GM23338 (cell line): ENCODE measurements around the gene SYCP2. TPM values are rescaled to one million over a fixed set of nuclear protein-coding genes. Genes with fewer than 3 reads are reported as not detected.

ENCODE experiments used
- ATAC-seq: fragments of 200-7000 bp; cut with Tn5 transposase; 3 replicates; pipeline ENCODE4 v1.9.1; 2020
- DNase-seq: peaks from one replicate; pipeline ENCODE4 v3.0.0-alpha.2; 2015; ENCODE audit warnings: low spot score
- H2AFZ ChIP-seq: fragments of 200-600 bp; sonication (generic); 2 replicates; pipeline ENCODE4 v1.8.0; 2016; ENCODE audit warnings: antibody characterized with exemption, mild to moderate bottlenecking, moderate library complexity
- H3F3A ChIP-seq: fragments of 200-600 bp; sonication (generic); replicated peaks from 2 replicates; pipeline ENCODE4 v1.8.0; 2017; ENCODE audit warnings: antibody characterized with exemption, mixed run types, low read depth
- H3K27ac ChIP-seq: fragments of 200-600 bp; sonication (generic); 2 replicates; pipeline ENCODE4 v1.6.1; 2016; ENCODE audit warnings: low read depth
- H3K27me3 ChIP-seq: fragments of 200-600 bp; sonication (generic); 2 replicates; pipeline ENCODE4 v1.8.0; 2016; ENCODE audit warnings: mild to moderate bottlenecking, mixed run types, moderate library complexity; ENCODE audit not compliant: insufficient read depth
- H3K36me3 ChIP-seq: fragments of 200-600 bp; sonication (generic); 2 replicates; pipeline ENCODE4 v1.8.0; 2016; ENCODE audit warnings: mild to moderate bottlenecking; ENCODE audit not compliant: insufficient read depth
- H3K4me1 ChIP-seq: fragments of 200-600 bp; sonication (generic); 2 replicates; pipeline ENCODE4 v1.8.0; 2016; ENCODE audit warnings: mild to moderate bottlenecking, moderate library complexity; ENCODE audit not compliant: insufficient read depth
- H3K4me2 ChIP-seq: fragments of 200-600 bp; sonication (generic); 2 replicates; pipeline ENCODE4 v1.7.1; 2017; ENCODE audit warnings: mixed run types
- H3K4me3 ChIP-seq: fragments of 200-600 bp; sonication (generic); 2 replicates; pipeline ENCODE4 v1.6.1; 2016; ENCODE audit warnings: mixed run types
- H3K79me2 ChIP-seq: fragments of 200-600 bp; sonication (generic); replicated peaks from 2 replicates; pipeline ENCODE4 v1.8.0; 2017; ENCODE audit warnings: mild to moderate bottlenecking; ENCODE audit not compliant: insufficient read depth
- H3K9me2 ChIP-seq: fragments of 200-600 bp; sonication (generic); 2 replicates; pipeline ENCODE4 v1.8.0; 2017; ENCODE audit not compliant: insufficient read depth
- H4K20me1 ChIP-seq: fragments of 200-600 bp; sonication (generic); replicated peaks from 2 replicates; pipeline ENCODE4 v1.8.0; 2017; ENCODE audit warnings: mild to moderate bottlenecking; ENCODE audit not compliant: insufficient read depth
- H3K27ac Mint-ChIP-seq: 2 replicates; pipeline ENCODE4 v1.8.0; 2020; ENCODE audit warnings: inconsistent platforms, mild to moderate bottlenecking, moderate library complexity, mixed read lengths
- H3K27me3 Mint-ChIP-seq: 3 replicates; pipeline ENCODE4 v1.8.0; 2022; ENCODE audit warnings: low read depth, mild to moderate bottlenecking, moderate library complexity, mixed read lengths, inconsistent platforms; ENCODE audit not compliant: insufficient read depth, poor library complexity
- H3K36me3 Mint-ChIP-seq: 3 replicates; pipeline ENCODE4 v1.8.0; 2021; ENCODE audit warnings: low read depth, mild to moderate bottlenecking, inconsistent platforms, moderate library complexity, mixed read lengths
- H3K4me1 Mint-ChIP-seq: 3 replicates; pipeline ENCODE4 v1.8.0; 2020; ENCODE audit warnings: mild to moderate bottlenecking, inconsistent platforms, mixed read lengths
- H3K4me3 Mint-ChIP-seq: 3 replicates; pipeline ENCODE4 v1.8.0; 2021; ENCODE audit warnings: moderate library complexity, mild to moderate bottlenecking, inconsistent platforms, mixed read lengths
- H3K9me3 Mint-ChIP-seq: 3 replicates; pipeline ENCODE4 v1.8.0; 2020; ENCODE audit warnings: moderate library complexity, mild to moderate bottlenecking, inconsistent platforms, mixed read lengths
- CREB1 ChIP-seq: fragments of 250-450 bp; sonication (Bioruptor Pico); IDR thresholded peaks from 2 replicates; pipeline ENCODE4 v1.5.0; 2020; ENCODE audit warnings: low read depth, mild to moderate bottlenecking, moderate library complexity
- EZH2 ChIP-seq: fragments of 200-600 bp; sonication (generic); IDR thresholded peaks from one replicate; pipeline ENCODE4 v1.8.0; 2017; ENCODE audit warnings: antibody characterized with exemption, mild to moderate bottlenecking, low read depth; ENCODE audit not compliant: unreplicated experiment
- EZH2phosphoT487 ChIP-seq: fragments of 200-600 bp; sonication (generic); IDR thresholded peaks from one replicate; pipeline ENCODE4 v1.8.1; 2018; ENCODE audit warnings: antibody characterized with exemption; ENCODE audit not compliant: unreplicated experiment
- JUNB ChIP-seq: IDR thresholded peaks from one replicate; pipeline ENCODE4 v1.6.1; 2016; ENCODE audit warnings: antibody characterized with exemption; ENCODE audit not compliant: unreplicated experiment
- NANOG ChIP-seq: IDR thresholded peaks from 2 replicates; pipeline ENCODE4 v1.6.1; 2016; ENCODE audit warnings: antibody characterized with exemption, borderline replicate concordance
- POLR2AphosphoS5 ChIP-seq: IDR thresholded peaks from 2 replicates; pipeline ENCODE4 v1.6.1; 2016; ENCODE audit warnings: antibody characterized with exemption, low read depth
- STAT1 ChIP-seq: IDR thresholded peaks from one replicate; pipeline ENCODE4 v1.6.1; 2016; ENCODE audit warnings: antibody characterized with exemption; ENCODE audit not compliant: unreplicated experiment
- ZNF114 ChIP-seq: fragments of 250-450 bp; sonication (Bioruptor Pico); IDR thresholded peaks from 2 replicates; pipeline ENCODE4 v1.5.0; 2020; ENCODE audit warnings: mild to moderate bottlenecking, moderate library complexity
- polyA plus RNA-seq: library from polyadenylated mRNA; unstranded; fragments of >200 nt; fragmentation: Nextera tagmentation; extraction: Ambion mirVana; gene quantifications from 2 replicates; pipeline ENCODE4 v1.2.1, GENCODE V29; 2016
- total RNA-seq: library from RNA; depleted of rRNA; stranded (reverse); fragments of >200 nt; shearing (Covaris generic); gene quantifications from 2 replicates; pipeline ENCODE4 v1.2.3, GENCODE V29; 2014
- TF ChIP-seq, protein P1 (sequence below): IDR thresholded peaks from 2 replicates; pipeline ENCODE4 v1.6.1; 2016; ENCODE audit warnings: antibody characterized with exemption
- TF ChIP-seq, protein P2 (sequence below): IDR thresholded peaks from one replicate; pipeline ENCODE4 v1.6.1; 2018; ENCODE audit warnings: antibody characterized with exemption; ENCODE audit not compliant: unreplicated experiment
- TF ChIP-seq, protein P3 (sequence below): fragments of 250-450 bp; sonication (Bioruptor Pico); IDR thresholded peaks from 2 replicates; pipeline ENCODE4 v1.5.0; 2020; ENCODE audit warnings: mild to moderate bottlenecking, moderate library complexity

Gene SYCP2
- total and polyA plus RNA-seq, 2 experiments from 2014 or later, result 0.50 to 2.1 TPM

GRCh38 chr20:59818911-59819310 lies 114.5 kb downstream of the SYCP2 start:
- Histone ChIP-seq H4K20me1 (no peaks in the 10 kb centered on the region), H3K27me3 (no peaks in the 10 kb centered on the region), H2AFZ (no peak overlapping the region), H3K27ac (no peak overlapping the region), H3K79me2 (no peaks in the 10 kb centered on the region), H3F3A (no peaks in the 10 kb centered on the region), H3K9me2 (no peaks in the 10 kb centered on the region; the same call in 1 of the 2 replicates), H3K36me3 (no peaks in the 10 kb centered on the region), H3K4me1 (no peaks in the 10 kb centered on the region), H3K4me2 (no peak overlapping the region), H3K4me3 (no peak overlapping the region)
- no peak for DNase-seq
- Mint-ChIP-seq H3K27ac (no peak overlapping the region), H3K4me1 (peaks cover 11% of the 10 kb centered on the region), H3K27me3 (peaks cover 13% of the 10 kb centered on the region), H3K4me3 (no peak overlapping the region), H3K36me3 (no peaks in the 10 kb centered on the region), H3K9me3 (no peaks in the 10 kb centered on the region)
- TF ChIP-seq, protein P1, sequence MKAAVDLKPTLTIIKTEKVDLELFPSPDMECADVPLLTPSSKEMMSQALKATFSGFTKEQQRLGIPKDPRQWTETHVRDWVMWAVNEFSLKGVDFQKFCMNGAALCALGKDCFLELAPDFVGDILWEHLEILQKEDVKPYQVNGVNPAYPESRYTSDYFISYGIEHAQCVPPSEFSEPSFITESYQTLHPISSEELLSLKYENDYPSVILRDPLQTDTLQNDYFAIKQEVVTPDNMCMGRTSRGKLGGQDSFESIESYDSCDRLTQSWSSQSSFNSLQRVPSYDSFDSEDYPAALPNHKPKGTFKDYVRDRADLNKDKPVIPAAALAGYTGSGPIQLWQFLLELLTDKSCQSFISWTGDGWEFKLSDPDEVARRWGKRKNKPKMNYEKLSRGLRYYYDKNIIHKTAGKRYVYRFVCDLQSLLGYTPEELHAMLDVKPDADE, result no peak
- TF ChIP-seq ZNF114 (no peak), NANOG (no peak), POLR2AphosphoS5 (no peak), EZH2phosphoT487 (no peak), CREB1 (CRISPR knock-in tag) (no peak), JUNB (no peak), STAT1 (no peak), EZH2 (no peak)
- TF ChIP-seq, protein P2, sequence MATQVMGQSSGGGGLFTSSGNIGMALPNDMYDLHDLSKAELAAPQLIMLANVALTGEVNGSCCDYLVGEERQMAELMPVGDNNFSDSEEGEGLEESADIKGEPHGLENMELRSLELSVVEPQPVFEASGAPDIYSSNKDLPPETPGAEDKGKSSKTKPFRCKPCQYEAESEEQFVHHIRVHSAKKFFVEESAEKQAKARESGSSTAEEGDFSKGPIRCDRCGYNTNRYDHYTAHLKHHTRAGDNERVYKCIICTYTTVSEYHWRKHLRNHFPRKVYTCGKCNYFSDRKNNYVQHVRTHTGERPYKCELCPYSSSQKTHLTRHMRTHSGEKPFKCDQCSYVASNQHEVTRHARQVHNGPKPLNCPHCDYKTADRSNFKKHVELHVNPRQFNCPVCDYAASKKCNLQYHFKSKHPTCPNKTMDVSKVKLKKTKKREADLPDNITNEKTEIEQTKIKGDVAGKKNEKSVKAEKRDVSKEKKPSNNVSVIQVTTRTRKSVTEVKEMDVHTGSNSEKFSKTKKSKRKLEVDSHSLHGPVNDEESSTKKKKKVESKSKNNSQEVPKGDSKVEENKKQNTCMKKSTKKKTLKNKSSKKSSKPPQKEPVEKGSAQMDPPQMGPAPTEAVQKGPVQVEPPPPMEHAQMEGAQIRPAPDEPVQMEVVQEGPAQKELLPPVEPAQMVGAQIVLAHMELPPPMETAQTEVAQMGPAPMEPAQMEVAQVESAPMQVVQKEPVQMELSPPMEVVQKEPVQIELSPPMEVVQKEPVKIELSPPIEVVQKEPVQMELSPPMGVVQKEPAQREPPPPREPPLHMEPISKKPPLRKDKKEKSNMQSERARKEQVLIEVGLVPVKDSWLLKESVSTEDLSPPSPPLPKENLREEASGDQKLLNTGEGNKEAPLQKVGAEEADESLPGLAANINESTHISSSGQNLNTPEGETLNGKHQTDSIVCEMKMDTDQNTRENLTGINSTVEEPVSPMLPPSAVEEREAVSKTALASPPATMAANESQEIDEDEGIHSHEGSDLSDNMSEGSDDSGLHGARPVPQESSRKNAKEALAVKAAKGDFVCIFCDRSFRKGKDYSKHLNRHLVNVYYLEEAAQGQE, result no peak
- TF ChIP-seq, protein P3, sequence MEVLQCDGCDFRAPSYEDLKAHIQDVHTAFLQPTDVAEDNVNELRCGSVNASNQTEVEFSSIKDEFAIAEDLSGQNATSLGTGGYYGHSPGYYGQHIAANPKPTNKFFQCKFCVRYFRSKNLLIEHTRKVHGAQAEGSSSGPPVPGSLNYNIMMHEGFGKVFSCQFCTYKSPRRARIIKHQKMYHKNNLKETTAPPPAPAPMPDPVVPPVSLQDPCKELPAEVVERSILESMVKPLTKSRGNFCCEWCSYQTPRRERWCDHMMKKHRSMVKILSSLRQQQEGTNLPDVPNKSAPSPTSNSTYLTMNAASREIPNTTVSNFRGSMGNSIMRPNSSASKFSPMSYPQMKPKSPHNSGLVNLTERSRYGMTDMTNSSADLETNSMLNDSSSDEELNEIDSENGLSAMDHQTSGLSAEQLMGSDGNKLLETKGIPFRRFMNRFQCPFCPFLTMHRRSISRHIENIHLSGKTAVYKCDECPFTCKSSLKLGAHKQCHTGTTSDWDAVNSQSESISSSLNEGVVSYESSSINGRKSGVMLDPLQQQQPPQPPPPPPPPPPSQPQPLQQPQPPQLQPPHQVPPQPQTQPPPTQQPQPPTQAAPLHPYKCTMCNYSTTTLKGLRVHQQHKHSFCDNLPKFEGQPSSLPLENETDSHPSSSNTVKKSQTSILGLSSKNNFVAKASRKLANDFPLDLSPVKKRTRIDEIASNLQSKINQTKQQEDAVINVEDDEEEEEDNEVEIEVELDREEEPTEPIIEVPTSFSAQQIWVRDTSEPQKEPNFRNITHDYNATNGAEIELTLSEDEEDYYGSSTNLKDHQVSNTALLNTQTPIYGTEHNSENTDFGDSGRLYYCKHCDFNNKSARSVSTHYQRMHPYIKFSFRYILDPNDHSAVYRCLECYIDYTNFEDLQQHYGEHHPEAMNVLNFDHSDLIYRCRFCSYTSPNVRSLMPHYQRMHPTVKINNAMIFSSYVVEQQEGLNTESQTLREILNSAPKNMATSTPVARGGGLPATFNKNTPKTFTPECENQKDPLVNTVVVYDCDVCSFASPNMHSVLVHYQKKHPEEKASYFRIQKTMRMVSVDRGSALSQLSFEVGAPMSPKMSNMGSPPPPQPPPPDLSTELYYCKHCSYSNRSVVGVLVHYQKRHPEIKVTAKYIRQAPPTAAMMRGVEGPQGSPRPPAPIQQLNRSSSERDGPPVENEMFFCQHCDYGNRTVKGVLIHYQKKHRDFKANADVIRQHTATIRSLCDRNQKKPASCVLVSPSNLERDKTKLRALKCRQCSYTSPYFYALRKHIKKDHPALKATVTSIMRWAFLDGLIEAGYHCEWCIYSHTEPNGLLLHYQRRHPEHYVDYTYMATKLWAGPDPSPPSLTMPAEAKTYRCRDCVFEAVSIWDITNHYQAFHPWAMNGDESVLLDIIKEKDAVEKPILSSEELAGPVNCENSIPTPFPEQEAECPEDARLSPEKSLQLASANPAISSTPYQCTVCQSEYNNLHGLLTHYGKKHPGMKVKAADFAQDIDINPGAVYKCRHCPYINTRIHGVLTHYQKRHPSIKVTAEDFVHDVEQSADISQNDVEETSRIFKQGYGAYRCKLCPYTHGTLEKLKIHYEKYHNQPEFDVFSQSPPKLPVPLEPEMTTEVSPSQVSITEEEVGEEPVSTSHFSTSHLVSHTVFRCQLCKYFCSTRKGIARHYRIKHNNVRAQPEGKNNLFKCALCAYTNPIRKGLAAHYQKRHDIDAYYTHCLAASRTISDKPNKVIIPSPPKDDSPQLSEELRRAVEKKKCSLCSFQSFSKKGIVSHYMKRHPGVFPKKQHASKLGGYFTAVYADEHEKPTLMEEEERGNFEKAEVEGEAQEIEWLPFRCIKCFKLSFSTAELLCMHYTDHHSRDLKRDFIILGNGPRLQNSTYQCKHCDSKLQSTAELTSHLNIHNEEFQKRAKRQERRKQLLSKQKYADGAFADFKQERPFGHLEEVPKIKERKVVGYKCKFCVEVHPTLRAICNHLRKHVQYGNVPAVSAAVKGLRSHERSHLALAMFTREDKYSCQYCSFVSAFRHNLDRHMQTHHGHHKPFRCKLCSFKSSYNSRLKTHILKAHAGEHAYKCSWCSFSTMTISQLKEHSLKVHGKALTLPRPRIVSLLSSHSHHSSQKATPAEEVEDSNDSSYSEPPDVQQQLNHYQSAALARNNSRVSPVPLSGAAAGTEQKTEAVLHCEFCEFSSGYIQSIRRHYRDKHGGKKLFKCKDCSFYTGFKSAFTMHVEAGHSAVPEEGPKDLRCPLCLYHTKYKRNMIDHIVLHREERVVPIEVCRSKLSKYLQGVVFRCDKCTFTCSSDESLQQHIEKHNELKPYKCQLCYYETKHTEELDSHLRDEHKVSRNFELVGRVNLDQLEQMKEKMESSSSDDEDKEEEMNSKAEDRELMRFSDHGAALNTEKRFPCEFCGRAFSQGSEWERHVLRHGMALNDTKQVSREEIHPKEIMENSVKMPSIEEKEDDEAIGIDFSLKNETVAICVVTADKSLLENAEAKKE, result no peak
- no peak for ATAC-seq
